Activated CD4-positive, CD25-positive, alpha-beta regulatory T cell treated with anti-CD3 and anti-CD28 coated beads, Interleukin-2, amount 50 U/mL, for 72 hours (primary cell): ENCODE results near the gene NUP54.

Experiments
- DNase-seq: peaks from one replicate; pipeline ENCODE4 v3.0.0; 2021

Gene NUP54

GRCh38 chr4:76067652-76068286, 80.4 kb downstream of the NUP54 start:
- peak; percentile 57 for DNase-seq

- no peak for DNase-seq
Observed at GRCh38 chr4:76066546-76066945, 81.7 kb downstream of the NUP54 start.
